Muscle of arm (tissue), 12 donors: ENCODE results near the gene ARAP1. TPM values are rescaled to one million over a fixed set of nuclear protein-coding genes. Genes with fewer than 3 reads are reported as not detected.

Source experiments
- DNase-seq: peaks from one replicate; pipeline ENCODE4 v3.0.0-alpha.2; 2013
- polyA plus RNA-seq, 12 donors: library from polyadenylated mRNA; unstranded; fragments of 120-200 nt; gene quantifications; one replicate each; pipeline ENCODE4 v1.2.1, GENCODE V29; 2013; ENCODE audit not compliant: insufficient read length in 12 of 12

The ARAP1 gene
- polyA plus RNA-seq, 12 donors, result 44.2 to 72.1 (median 55.5) TPM; not detected in 1

- no peak for DNase-seq
Observed at GRCh38 chr11:72764503-72764902, 12.3 kb upstream of the ARAP1 start.

- no peak for DNase-seq
Observed at GRCh38 chr11:72763823-72764222, 11.6 kb upstream of the ARAP1 start.

GRCh38 chr11:72762641-72763304, 10.6 kb upstream of the ARAP1 start:
- DNase-seq, result no peak

GRCh38 chr11:72760539-72761405, 8.6 kb upstream of the ARAP1 start:
- DNase-seq, result no peak

- DNase-seq, result no peak
Observed at GRCh38 chr11:72759468-72759985, 7.3 kb upstream of the ARAP1 start.

- DNase-seq, result no peak
Observed at GRCh38 chr11:72758690-72759389, 6.6 kb upstream of the ARAP1 start.

GRCh38 chr11:72758304-72758689, 6.1 kb upstream of the ARAP1 start:
- no peak for DNase-seq

GRCh38 chr11:72755713-72756285, 3.6 kb upstream of the ARAP1 start:
- DNase-seq, result no peak

GRCh38 chr11:72754544-72755155, 2.4 kb upstream of the ARAP1 start:
- DNase-seq, result no peak

- no peak for DNase-seq
Observed at GRCh38 chr11:72754149-72754543, 1.9 kb upstream of the ARAP1 start.

- no peak for DNase-seq
Observed at GRCh38 chr11:72753341-72754148, 1.3 kb upstream of the ARAP1 start.

- DNase-seq, result no peak
Observed at GRCh38 chr11:72751116-72752087, 806 bp downstream of the ARAP1 start.

- no peak for DNase-seq
Observed at GRCh38 chr11:72750556-72751115, 1.6 kb downstream of the ARAP1 start.

GRCh38 chr11:72750086-72750485, 2.1 kb downstream of the ARAP1 start:
- no peak for DNase-seq

- no peak for DNase-seq
Observed at GRCh38 chr11:72747289-72747855, 4.8 kb downstream of the ARAP1 start.

- no peak for DNase-seq
Observed at GRCh38 chr11:72746821-72747220, 5.4 kb downstream of the ARAP1 start.

GRCh38 chr11:72745925-72746550, 6.2 kb downstream of the ARAP1 start:
- no peak for DNase-seq

- no peak for DNase-seq
Observed at GRCh38 chr11:72745511-72745910, 6.7 kb downstream of the ARAP1 start.
